DMS79 (cell line): ENCODE measurements around the gene SIPA1.
A peak's percentile ranks its signal among the peaks of the same experiment; 100 is the strongest.

Experiments
- DNase-seq: peaks from one replicate; lab custom pipeline; 2025; lab: John Stamatoyannopoulos, UW

SIPA1 gene

GRCh38 chr11:65642014-65642671, 4.2 kb downstream of the SIPA1 start:
- DNase-seq = no peak

GRCh38 chr11:65643971-65644370, 6.1 kb downstream of the SIPA1 start:
- no peak for DNase-seq

- DNase-seq = no peak
These were observed 6.9 kb downstream of the SIPA1 start for GRCh38 chr11:65644837-65645236.

DNA sequence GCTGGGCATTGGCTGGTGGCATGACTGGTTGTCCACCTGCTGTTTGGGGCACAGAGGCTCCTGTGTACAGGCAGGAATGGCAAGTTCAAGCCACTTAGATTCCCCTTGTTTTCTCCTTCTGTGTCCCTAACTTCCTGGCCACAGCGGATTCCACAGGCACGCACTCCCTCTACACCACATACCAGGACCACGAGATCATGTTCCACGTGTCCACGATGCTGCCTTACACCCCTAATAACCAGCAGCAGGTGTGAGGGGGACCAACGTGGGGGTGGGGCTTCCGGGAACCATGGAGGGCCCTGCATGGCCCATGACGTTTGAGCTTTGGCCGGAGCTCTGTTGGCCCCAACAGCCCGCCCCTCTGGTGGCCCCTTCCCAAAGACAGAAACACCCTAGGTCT, 7.8 kb downstream of the SIPA1 start:
- no peak for DNase-seq

DNA sequence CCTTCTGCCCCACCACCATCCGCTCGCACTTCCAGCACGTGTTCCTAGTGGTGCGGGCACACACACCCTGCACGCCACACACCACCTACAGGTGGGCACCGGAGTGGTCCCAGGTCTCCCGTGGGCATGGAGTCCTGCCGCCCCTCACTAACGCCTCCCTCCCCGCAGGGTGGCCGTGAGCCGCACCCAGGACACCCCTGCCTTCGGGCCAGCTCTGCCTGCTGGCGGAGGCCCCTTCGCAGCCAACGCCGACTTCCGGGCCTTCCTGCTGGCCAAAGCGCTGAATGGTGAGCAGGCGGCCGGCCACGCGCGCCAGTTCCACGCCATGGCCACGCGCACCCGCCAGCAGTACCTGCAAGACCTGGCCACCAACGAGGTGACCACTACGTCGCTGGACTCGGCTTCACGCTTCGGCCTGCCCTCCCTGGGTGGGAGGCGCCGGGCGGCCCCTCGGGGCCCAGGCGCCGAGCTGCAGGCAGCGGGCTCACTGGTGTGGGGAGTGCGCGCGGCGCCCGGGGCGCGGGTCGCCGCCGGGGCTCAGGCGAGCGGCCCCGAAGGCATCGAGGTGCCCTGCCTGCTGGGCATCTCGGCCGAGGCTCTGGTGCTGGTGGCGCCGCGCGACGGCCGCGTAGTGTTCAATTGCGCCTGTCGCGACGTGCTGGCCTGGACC, 8.5 kb downstream of the SIPA1 start:
- no peak for DNase-seq

DNA sequence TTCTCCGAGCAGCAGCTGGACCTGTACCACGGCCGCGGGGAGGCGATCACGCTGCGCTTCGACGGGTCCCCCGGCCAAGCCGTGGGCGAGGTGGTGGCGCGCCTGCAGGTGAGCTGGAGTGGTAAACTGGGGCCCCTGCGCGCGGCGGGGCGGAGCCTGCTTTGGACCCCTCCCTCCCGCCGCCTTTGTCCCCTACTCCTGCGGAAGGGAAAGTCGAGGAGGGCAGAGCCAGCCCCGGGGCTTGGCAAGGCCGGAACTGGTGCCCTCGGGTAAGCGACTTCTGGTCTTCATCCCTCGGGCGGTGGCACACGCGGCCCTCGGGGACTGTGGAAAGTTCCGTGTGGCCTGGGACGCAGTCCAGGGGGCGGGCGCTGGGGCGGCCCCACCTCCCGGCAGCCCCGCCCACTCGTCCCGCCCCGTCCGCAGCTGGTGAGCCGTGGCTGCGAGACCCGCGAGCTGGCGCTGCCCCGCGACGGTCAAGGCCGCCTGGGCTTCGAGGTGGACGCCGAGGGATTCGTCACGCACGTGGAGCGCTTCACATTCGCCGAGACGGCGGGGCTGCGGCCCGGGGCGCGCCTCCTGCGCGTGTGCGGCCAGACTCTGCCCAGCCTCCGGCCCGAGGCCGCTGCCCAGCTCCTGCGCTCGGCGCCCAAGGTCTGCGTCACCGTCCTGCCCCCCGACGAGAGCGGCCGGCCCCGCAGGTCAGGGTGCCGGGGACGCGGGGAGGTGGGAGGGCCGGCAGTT, 9.2 kb downstream of the SIPA1 start:
- no peak for DNase-seq

- no peak for DNase-seq
These were observed 11.1 kb downstream of the SIPA1 start for GRCh38 chr11:65648997-65649493.

GRCh38 chr11:65649656-65650546, 12.0 kb downstream of the SIPA1 start:
- no peak for DNase-seq

DNA sequence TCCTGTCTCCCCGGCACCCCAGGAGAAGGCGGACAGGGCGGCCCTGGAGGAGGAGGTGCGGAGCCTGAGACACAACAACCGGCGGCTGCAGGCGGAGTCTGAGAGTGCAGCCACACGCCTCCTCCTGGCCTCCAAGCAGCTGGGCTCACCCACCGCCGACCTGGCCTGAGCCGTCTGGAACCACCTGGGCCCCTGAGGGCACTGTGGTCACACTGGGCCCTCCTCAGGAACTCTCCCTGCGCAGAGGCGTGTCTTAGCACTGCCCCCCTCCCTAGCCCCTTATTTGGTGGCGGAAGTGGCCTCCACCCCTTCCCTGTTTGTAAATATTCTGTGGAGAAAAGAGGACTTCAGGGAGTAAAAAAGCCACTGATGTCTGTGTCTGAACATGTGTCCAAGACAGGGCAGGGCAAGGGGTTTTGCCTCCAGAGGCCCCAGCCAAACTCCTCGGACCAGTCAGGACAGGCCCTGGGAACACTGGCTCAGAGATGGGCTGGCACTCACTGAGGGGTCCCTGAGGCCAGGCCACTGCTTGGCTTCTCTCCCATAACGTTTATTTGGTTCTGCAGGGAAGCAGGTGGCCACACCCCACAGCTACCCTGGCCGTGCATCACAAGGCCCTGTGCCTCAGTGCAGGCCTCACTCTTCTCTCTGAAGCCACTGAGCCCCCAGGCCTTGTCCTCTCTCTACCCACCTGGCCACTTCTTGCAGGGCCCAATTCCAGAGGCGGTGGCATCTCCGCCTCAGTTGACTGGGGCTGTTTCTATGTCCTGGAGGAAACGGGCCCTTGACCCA, 12.8 kb downstream of the SIPA1 start:
- DNase-seq = no peak

DNA sequence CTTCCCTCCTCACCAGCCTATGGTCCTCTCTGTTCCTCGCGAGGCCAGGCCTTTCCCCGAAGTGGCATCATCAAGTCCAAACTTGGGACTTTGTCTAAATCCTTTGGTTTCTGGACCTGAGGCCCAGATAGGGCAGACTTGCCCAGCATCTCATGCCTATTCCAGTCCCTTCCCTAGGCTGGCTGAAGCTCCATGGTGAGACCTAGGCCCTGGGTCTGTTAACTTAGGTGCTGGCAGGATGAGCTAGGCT, 13.4 kb downstream of the SIPA1 start:
- no peak for DNase-seq

DNA sequence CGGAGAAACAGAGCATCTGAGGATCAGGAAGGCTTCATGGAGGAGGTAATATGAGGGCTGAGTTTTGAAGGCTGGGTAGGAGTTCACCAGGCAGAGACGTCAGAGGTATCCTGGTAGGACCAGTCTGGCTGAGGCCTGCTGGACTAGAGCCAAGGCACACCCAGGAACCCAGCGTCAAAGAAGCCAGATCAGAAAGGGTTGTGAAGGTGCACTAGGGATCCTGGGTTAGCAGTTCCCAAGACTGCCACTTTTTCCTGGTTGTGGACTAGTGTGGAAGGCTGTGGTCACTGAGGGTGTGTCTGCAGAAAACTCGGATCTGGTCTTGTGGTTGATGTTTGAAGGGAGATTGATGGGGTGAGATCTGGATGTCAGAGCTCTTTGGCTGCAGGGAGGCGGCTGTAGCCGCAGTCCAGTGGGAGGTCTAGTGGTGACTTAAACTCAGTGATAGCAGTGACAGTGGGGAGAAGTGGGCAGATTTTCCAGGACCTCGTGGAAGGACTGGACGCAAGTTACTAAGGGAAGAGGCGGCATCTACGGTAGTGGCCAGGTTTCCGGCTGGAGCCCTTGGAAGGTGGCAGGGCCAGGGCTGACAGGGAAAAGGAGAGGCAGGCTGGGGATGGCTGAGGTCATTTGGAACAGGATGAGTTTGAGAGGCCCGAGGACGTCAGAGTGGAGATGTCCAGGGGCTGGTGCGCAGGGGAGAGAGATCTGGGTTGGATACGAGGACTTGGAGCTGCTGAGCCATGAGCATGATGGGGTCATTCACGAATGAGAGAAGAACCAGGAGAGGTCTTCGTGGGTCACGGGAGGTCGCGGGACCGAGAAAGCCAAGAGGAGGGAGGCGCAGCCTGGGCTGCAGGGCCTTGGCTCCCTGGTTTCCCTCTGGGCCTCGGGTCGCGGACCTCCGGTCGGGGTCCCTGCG, 13.9 kb downstream of the SIPA1 start:
- DNase-seq = no peak

- DNase-seq = peak; percentile 78
These were observed 14.8 kb downstream of the SIPA1 start for GRCh38 chr11:65652511-65653228.

DNA sequence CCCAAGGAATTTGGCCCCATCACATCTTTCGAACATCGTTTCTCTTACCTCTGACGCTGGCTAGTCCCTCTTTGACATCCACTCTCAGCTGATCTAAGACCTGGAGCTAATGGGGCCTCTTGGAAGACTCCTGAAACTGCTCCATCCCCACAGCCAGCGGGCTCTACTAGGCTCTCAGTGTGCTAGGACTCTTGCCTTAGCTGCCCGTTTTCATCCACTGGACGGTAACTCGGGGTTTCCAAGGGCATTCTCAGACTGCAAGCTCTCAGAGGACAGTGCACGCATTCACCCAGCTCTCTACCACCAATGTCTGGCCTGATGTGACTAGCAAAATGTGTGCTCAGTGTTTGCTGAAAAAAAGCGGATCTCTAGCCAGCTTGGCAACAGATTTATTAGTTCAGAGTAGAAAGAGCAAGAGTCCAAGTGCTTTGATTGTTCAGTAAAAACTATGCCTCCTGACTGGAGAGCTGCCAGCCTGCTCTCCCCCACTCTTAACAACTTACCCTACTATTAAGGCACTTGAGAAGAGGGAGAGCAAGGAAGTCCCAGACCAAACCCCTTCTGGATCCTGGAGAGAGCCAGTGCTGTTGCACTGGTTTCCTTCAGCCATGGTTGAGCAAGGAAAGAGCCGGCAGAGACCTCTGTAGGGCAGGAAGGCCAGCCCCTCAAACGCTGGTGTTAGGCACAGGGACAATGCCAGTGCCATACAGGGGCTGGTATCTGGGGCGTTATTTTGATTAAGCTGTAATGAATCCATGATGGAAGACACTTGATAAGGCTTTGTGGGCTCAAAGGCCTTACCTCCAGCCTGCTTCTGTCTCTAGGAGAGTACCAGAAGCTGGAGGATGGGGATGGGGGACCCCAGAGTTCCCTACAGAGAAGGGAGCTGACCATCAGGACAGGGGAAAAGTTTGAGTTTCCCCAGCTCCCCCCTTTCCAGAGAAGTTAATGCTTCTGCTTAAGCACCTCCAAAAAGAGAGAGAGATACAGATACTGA, 15.6 kb downstream of the SIPA1 start:
- DNase-seq = peak; percentile 76

DNA sequence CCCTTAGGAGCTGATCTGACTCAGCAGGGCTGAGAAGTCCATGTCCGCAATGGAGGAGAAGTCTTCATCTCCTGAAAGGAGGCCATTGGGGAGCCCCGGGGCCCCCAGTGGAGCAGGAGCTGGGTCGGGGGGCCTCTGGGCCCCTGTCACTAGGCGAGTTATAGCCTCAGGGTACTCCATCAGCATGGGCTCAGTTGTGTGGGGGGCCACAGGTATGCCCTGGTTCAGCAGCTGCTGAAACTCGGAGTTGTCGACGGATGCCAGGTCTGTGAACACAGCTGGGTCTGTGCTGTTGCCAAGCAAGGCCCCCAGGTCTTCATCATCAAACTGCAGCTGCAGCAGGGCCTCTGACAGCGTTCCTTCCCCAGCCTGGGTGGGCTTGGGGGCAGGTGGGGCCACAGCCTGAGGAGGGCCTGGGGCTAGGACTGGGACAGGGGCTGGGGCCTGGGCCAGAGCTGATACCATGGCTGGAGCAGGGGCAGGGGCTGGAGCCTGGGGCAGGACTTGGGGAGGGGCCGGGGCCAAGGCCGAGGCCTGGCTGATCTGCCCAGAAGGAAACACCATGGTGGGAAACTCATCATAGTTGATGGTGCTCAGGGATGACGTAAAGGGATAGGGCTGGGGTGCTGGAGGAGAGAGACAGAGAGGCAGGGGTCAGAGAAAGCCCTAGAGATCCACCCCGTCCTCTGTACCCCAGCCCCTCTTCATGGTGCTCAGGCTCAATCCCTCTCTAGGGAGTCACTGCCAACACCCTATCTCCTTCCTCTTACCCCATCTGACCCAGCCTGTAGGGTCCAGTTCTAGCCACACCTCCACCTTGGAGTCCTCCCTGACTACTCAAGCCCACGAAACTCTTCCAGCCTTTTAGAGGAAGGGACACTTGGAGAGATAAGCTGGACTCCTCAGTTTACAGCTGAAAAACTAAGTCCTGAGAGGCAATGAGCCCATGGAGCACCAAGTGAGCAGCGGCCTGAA, 16.8 kb downstream of the SIPA1 start:
- no peak for DNase-seq

DNA sequence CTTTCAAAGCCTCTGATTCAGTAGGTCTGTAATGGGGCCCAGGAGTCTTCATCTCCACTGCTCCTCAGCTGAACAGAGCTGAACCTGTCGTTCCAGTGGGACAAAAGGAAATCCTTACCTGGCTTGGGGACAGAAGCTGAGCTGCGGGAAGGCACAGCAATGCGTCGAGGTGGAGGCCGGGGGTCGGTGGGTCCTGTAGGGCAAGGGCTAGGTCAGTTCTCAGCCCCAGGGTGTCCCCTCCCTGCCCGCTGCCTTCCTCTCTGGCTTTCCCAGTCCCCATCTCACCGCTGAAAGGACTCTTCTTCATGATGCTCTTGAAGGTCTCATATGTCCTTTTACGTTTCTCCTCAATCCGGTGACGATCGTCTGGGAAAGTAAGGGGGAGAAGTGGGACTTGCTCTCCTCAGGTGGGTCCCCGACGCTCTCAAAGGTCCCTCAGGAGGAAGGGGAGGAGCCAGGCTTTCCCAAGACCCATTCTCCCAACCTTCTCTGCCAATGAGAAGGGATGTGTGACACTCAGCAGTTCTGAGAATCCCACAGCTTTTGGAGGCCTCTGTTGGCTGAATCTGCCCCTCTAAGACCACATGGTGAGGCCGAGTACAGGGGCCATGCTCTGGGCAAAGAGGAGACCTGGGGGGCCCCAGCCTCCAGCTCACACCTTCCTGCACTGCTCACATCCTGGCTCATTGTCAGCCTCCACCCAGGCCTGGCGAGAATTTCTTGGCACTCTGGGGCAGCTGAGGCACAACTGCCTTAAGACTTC, 17.9 kb downstream of the SIPA1 start:
- DNase-seq = no peak

GRCh38 chr11:65657426-65657825, 19.5 kb downstream of the SIPA1 start:
- no peak for DNase-seq
